Measurements from ENCODE around the gene B3GAT1.

B3GAT1 gene

GRCh38 chr11:134441706-134442105, 29.7 kb upstream of the B3GAT1 start:
- no peak for DNase-seq (ENCODE audit: low read depth in 3 of 3)

GRCh38 chr11:134441281-134441680, 29.2 kb upstream of the B3GAT1 start:
- DNase-seq (ENCODE audit: low read depth in 3 of 3) = no peak

- DNase-seq (ENCODE audit: low read depth in 3 of 3) = no peak
These were observed 28.8 kb upstream of the B3GAT1 start for GRCh38 chr11:134440851-134441250.

DNA sequence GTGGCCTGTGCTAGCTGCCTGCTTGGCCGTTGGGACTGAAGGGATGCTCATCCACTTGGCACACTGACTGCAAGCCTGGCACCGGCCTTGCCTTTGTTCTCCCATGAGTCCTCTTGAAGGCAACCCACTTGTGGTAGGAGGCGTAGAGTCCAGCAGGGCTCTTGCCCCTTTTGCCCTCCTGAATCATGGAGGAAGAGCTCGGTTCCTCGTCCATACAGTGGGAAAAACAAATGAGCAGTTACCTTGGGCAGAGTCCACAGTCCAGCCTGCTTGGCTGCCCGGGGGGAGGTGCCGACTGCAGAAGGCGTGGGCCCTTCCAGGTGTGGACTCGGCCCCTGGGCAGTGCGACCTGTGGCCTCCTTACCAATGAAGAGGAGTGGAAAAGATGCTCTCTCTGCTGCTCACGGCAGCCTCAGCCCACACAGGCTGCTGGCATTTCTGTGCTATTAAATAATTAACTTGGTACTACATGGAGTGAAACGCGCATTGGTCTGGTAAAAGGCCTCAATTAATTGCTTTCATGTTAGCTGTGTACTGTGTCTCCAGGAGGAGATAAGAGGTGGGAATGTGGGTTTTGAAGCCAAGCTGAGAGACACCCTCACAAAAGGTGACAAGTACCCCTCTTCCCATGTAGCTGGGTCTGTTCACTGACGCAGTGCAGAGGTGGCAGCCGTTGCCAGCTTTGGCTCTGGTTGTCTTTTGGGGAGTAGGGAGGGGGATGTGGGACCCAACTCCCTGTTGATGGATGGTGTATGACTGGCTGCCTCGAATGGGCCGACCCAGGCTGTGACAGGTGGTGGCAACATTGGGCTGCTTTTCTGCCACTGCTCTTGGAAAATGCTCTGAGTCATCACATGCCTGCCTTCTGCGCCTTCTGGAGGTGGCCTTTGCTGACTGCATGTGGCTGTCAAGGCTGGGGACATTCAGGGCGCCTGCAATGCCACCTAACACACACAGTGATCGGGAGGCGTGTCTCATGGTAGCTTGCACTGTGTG, 26.8 kb upstream of the B3GAT1 start:
- no peak for DNase-seq (ENCODE audit: low read depth in 3 of 3)

DNA sequence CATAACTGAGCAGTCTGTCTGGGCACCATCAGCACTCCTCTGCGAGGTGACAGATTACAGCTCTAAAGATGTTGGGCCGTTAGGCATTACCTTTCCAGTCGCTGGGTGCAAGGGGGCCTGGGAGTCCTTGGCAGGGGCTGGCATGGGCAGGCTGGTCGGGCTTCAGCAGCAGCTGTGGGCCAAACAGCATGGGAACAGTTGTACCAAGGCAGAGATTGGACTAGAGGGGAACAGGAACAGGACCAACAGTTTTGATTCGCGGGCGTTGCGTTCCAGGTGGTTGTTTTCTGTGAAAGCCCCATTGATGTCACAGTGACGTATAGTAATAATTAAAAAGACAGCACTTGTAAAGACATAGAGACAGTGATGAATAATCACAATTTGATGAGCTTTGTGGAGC, 25.8 kb upstream of the B3GAT1 start:
- no peak for DNase-seq (ENCODE audit: low read depth in 3 of 3)

GRCh38 chr11:134436781-134437180, 24.7 kb upstream of the B3GAT1 start:
- no peak for DNase-seq (ENCODE audit: low read depth in 3 of 3)

GRCh38 chr11:134433806-134434205, 21.8 kb upstream of the B3GAT1 start:
- no peak for DNase-seq (ENCODE audit: low read depth in 3 of 3)

GRCh38 chr11:134433251-134433650, 21.2 kb upstream of the B3GAT1 start:
- DNase-seq (ENCODE audit: low read depth in 3 of 3) = no peak

DNA sequence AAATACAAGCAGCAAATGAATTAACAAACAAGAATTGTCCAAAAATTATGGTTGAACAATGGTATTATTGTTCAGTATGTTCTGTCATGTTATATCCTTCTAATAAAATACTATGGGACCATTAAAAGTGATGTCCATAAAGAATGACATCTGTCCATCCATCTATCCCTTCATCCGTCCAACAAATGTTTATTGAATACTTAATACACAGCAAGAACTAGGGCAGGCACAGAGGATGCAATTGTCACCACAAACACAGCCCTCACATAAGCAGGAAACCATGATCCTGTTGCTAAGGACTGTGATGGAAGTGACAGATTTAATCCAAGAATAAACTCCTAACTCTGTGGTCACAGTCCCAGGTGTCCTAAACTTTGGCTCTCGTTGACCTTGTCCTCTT, 20.7 kb upstream of the B3GAT1 start:
- no peak for DNase-seq (ENCODE audit: low read depth in 3 of 3)

DNA sequence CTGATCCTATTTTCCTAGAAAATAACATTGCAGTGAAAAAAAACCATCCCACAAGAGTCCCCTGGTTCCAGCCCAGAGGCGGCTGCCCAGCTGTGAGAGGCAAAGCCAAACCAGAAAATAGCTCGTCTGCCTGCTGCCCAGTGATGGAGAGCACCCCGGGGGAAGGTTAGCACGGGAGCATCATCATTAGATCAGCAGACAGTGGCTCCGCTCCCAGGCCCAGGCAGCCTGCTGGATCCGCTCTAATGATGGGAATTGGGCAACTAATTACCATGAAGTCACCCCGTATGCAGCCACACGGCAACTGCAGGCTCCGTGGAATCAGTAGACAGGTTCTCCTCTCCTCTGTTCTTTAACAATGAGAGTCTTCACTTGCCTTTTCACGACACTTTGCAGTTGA, 17.1 kb upstream of the B3GAT1 start:
- DNase-seq (ENCODE audit: low read depth in 3 of 3) = no peak

- DNase-seq (ENCODE audit: low read depth in 3 of 3) = no peak
These were observed 13.9 kb upstream of the B3GAT1 start for GRCh38 chr11:134425816-134426536.

- no peak for DNase-seq (ENCODE audit: low read depth in 3 of 3)
These were observed 13.4 kb upstream of the B3GAT1 start for GRCh38 chr11:134425413-134425812.

GRCh38 chr11:134423106-134423505, 11.1 kb upstream of the B3GAT1 start:
- DNase-seq (ENCODE audit: low read depth in 3 of 3) = no peak

GRCh38 chr11:134417871-134418840, 6.1 kb upstream of the B3GAT1 start:
- no peak for DNase-seq (ENCODE audit: low read depth in 3 of 3)

DNA sequence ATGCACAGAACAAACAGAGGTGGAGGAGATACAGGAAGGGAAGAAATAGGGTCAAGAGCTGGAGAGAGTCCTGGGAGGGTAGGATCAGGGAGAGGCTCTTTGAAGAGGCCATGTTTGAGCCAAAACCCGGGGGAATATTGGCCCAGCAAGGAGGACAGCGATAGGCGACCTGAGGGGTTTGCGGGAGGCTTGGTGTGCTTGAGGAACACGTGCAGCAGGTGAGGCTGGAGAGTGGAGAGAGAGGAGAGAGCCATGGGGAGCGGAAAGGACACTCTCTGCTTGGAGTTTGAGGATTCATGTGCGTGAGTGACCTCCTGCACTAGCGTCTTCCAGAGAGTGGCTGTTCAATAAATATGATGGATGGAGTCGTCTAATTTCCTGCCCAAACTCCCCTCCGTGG, 4.7 kb upstream of the B3GAT1 start:
- no peak for DNase-seq (ENCODE audit: low read depth in 3 of 3)

DNA sequence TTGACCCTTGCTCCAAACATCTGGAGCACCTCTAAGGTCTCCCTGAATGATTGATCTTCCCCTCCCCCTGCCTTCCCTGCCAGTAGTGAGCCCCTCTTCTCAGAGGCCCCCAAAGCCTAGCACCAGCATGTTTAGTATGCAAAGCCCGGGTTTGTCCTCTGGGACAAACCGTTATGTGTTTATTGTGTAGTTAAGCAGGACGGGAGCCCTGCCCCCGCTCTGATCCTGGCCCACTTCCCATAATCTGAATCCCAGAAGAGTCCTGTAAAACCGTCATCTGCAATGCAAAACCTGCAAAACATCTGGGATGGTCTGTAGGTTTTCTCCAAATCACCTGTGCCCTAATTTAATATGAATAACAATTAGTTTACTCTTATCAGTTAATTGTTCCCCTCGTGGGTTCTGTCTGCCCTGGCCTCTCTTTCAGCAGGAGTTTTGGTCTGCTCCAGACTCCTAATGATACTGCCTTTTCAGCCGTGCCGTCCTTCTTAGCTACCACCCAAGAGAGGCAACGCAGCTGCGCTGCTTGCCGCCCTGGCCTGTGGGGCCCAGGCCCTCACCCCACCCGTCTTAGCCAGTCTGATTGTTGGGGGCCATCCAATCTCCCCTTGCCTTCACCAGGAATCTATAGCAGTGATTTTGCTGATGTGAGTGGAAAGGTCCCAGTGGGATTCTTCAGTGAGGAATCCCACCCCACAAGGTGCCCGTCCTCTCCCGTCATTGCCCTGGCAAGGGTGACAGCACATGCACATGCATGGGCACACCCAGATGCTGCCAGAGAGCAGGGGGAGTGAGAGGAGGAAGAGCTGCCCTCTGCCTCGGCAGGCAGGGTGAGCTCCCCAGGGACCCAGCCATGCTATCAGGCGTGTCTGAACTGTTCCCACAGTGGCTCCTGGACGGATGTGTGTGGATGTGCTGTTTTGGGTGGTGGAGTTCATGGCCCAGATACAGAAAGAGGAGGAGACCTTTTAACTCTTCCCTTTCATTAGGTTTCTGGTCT, 3.0 kb upstream of the B3GAT1 start:
- no peak for DNase-seq (ENCODE audit: low read depth in 3 of 3)

- no peak for DNase-seq (ENCODE audit: low read depth in 3 of 3)
These were observed 2.0 kb upstream of the B3GAT1 start for GRCh38 chr11:134413826-134414731.

DNA sequence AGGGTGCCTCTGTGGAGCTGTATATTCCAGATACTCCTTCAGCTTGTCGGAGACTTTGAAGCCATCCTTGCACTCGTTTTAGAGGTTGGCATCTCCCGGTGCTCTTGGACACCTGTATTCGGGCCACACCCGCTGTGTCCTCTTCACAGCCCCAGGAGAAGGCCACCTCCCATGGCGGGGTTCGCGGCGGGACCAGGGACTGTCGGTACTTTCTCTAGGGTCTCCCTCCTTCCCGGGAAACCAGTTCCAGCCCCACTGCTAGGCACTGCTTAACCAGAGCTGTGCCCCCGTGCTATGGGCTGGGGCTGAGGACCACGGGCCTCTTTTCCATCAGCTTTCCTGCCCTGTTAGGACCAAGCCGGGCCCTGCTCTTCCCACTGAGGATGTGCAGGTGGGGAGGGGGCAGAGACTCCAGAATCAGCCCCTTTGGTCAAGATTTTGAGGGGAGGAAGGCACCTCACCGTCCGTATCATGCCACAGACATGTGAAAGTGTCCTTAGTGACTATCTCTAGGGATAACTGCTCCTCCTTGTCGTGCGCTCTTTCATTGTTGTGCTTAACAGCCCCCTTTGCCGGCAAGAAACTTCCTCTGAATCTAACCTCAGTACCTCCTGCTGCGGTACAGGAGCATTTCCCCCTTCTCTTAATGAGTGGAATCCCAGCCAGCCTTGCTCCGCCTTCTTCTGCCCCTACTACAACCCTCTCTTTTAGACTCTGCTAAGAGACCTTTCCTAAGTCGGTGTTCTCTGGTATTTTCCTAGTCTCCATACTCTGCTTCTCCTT, 1.2 kb upstream of the B3GAT1 start:
- DNase-seq (ENCODE audit: low read depth in 3 of 3) = no peak

DNA sequence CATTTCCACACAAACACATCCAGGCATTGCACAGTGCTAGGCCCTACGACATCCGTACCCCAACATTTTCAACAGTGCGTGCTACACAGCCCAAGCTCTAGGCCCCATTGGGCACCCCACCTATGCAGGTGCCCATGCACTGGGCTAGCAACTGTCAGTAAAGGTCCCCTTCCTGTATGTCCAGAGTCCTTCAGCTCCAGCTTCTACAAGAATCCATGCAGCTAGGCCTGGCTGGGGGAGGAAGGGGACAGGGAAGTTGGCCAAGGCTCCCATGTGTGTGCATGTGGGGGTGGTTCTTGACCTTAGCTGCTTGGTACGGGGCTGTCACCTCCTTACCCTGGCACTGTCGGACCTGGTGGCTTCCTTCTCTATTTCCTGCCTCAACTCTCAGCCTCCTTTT, 1.3 kb downstream of the B3GAT1 start:
- DNase-seq (ENCODE audit: low read depth in 3 of 3) = no peak
